ENCODE results near the gene ZNF628.

DNA sequence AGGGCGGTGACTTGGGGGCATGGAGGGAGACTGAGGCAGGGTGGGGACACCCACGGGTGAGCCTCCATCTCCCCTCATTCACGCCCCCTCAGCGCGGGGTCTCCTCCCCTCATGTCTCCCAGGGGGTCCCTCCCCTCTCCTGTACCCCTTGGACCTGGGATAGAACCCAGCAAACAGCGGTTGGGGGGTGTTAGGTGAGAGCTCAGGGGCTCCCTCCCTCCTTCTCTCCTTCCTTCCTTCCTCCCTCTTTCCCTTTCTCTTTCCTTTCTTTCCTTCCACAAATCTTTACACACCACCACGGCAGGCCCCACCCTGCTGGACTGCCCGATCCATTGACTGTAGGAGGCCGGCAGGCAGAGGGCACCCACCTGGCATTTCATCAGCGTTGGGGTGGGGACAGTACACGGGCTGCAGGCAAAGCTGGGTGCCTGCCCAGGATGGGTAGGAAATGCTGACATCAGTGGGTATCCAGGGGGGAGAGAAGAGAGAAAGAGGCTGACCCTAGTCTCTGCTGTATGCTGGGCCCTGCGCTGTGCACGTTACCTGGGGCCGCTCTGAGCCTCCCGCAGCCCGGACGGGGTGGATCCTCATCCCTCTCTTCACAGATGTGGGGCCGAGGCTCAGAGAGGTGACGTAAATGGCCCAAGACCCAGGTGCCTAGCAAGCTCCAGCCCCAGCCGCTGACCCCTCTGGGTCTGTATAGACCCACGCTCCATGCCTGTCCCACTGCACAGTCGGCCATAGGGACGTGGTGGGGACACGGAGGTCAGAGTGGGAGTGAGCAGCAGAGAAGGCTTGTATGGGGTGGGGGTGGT lies 15.3 kb downstream of the ZNF628 start:
- TF ChIP-seq, protein P1, sequence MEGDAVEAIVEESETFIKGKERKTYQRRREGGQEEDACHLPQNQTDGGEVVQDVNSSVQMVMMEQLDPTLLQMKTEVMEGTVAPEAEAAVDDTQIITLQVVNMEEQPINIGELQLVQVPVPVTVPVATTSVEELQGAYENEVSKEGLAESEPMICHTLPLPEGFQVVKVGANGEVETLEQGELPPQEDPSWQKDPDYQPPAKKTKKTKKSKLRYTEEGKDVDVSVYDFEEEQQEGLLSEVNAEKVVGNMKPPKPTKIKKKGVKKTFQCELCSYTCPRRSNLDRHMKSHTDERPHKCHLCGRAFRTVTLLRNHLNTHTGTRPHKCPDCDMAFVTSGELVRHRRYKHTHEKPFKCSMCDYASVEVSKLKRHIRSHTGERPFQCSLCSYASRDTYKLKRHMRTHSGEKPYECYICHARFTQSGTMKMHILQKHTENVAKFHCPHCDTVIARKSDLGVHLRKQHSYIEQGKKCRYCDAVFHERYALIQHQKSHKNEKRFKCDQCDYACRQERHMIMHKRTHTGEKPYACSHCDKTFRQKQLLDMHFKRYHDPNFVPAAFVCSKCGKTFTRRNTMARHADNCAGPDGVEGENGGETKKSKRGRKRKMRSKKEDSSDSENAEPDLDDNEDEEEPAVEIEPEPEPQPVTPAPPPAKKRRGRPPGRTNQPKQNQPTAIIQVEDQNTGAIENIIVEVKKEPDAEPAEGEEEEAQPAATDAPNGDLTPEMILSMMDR (IDR thresholded peaks at IDR 0.05; ENCODE audit: low read length): no peak
- no peak for TF ChIP-seq EZH2 (IDR thresholded peaks at IDR 0.05; ENCODE audit: borderline replicate concordance, low read length)
